ENCODE results near the gene ZBP1. TPM values are rescaled to one million over a fixed set of nuclear protein-coding genes. Genes with fewer than 3 reads are reported as not detected.

ZBP1 gene
- total and polyA plus RNA-seq, 10 of the 15 experiments (the other 5 are each of a cell fraction or from before 2014, with no cell fraction given), result 0.93 to 10.6 (median 4.8) TPM

GRCh38 chr20:57576002-57576401 is 44.2 kb downstream of the ZBP1 start:
- CTCF ChIA-PET, result no interaction called here
- in situ Hi-C loops (cut with MboI), result no loop called here
- H3K4me2 ChIP-seq (ENCODE audit: control insufficient read depth, insufficient read depth), result no peak overlapping the region

More at GRCh38 chr20:57576002-57576401, 44.2 kb downstream of the ZBP1 start:
- no peaks in the 10 kb centered on the region for H3K4me1 ChIP-seq (ENCODE audit: control insufficient read depth, insufficient read depth, low read length)
- FAIRE-seq (no peak), DNase-seq (ENCODE audit: low read depth, low spot score) (no peak), ATAC-seq (no peak)
- SMC1A ChIA-PET (ENCODE audit: uncharacterized antibody, unreplicated experiment), result no interaction called here
- H3K9ac ChIP-seq (ENCODE audit: control insufficient read depth, insufficient read depth, low read length), result no peak overlapping the region
- no peaks in the 10 kb centered on the region for H3K9me3 ChIP-seq (replicated peaks; ENCODE audit: control insufficient read depth, insufficient read depth, low read length)
- no peak overlapping the region for H3K27ac ChIP-seq (ENCODE audit: control insufficient read depth, insufficient read depth)
- BruUV-seq (replicated peaks), result no TSS peak
- intact Hi-C loops (cut with micrococcal nuclease; ENCODE audit: unreplicated experiment), result no loop called here
- H3K79me2 ChIP-seq (ENCODE audit: control insufficient read depth, insufficient read depth, low read length), result no peaks in the 10 kb centered on the region
- no peak overlapping the region for H3K4me3 ChIP-seq
- peaks cover 0 to 4% of the 10 kb centered on the region in 2 experiments; a peak in 2 of 4 replicates for H3K27me3 ChIP-seq (replicated peaks in 1 of 2; ENCODE audit: control insufficient read depth in 2 of 2, insufficient read depth in 2 of 2, low read length in 1 of 2)
- H4K20me1 ChIP-seq (ENCODE audit: control insufficient read depth, insufficient read depth), result no peaks in the 10 kb centered on the region
- no peaks in the 10 kb centered on the region for H3K36me3 ChIP-seq (ENCODE audit: control insufficient read depth in 2 of 2, insufficient read depth in 2 of 2, low read length in 1 of 2)
- WGBS (ENCODE audit: insufficient coverage, insufficient replicate concordance, low lambda C conversion rate, missing lambda C conversion rate), result 17% methylated on average over 2 of the region's 2 CpGs
- RAD21 ChIA-PET (ENCODE audit: unreplicated experiment), result no interaction called here
- POLR2A ChIA-PET, result no interaction called here
- no peak overlapping the region for H2AFZ ChIP-seq (ENCODE audit: control insufficient read depth, low read depth, low read length)
- no peak for TF ChIP-seq ATF2 (IDR thresholded peaks at IDR 0.05; ENCODE audit: low read length)
- TF ChIP-seq CEBPZ (IDR thresholded peaks at IDR 0.05; ENCODE audit: low read depth, low read length), result no peak
- no peak for TF ChIP-seq JUND (IDR thresholded peaks at IDR 0.05; ENCODE audit: low read depth, low read length)
- TF ChIP-seq SIN3A (IDR thresholded peaks at IDR 0.05; ENCODE audit: low read depth, low read length), result no peak
- TF ChIP-seq NBN (IDR thresholded peaks at IDR 0.05), result no peak
- TF ChIP-seq YY1 (IDR thresholded peaks at IDR 0.05; ENCODE audit: low read depth, low read length), result no peak
- TF ChIP-seq, protein P1, sequence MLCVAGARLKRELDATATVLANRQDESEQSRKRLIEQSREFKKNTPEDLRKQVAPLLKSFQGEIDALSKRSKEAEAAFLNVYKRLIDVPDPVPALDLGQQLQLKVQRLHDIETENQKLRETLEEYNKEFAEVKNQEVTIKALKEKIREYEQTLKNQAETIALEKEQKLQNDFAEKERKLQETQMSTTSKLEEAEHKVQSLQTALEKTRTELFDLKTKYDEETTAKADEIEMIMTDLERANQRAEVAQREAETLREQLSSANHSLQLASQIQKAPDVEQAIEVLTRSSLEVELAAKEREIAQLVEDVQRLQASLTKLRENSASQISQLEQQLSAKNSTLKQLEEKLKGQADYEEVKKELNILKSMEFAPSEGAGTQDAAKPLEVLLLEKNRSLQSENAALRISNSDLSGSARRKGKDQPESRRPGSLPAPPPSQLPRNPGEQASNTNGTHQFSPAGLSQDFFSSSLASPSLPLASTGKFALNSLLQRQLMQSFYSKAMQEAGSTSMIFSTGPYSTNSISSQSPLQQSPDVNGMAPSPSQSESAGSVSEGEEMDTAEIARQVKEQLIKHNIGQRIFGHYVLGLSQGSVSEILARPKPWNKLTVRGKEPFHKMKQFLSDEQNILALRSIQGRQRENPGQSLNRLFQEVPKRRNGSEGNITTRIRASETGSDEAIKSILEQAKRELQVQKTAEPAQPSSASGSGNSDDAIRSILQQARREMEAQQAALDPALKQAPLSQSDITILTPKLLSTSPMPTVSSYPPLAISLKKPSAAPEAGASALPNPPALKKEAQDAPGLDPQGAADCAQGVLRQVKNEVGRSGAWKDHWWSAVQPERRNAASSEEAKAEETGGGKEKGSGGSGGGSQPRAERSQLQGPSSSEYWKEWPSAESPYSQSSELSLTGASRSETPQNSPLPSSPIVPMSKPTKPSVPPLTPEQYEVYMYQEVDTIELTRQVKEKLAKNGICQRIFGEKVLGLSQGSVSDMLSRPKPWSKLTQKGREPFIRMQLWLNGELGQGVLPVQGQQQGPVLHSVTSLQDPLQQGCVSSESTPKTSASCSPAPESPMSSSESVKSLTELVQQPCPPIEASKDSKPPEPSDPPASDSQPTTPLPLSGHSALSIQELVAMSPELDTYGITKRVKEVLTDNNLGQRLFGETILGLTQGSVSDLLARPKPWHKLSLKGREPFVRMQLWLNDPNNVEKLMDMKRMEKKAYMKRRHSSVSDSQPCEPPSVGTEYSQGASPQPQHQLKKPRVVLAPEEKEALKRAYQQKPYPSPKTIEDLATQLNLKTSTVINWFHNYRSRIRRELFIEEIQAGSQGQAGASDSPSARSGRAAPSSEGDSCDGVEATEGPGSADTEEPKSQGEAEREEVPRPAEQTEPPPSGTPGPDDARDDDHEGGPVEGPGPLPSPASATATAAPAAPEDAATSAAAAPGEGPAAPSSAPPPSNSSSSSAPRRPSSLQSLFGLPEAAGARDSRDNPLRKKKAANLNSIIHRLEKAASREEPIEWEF (IDR thresholded peaks at IDR 0.05; ENCODE audit: insufficient replicate concordance, low read depth, low read length), result no peak
- TF ChIP-seq BACH1 (IDR thresholded peaks at IDR 0.05; ENCODE audit: borderline replicate concordance), result no peak
